Activated naive CD8-positive, alpha-beta T cell treated with anti-CD3 and anti-CD28 coated beads for 36 hours (primary cell): ENCODE measurements around the gene MRPL51. TPM values are rescaled to one million over a fixed set of nuclear protein-coding genes. Genes with fewer than 3 reads are reported as not detected.
A peak's percentile ranks its signal among the peaks of the same experiment; 100 is the strongest.
"Not testable (repeated sequence)": the region's sequence is repeated elsewhere in the genome, so short reads cannot be mapped to it uniquely, and the experiment has no call there.

Experiments used
- DNase-seq: peaks from one replicate; pipeline ENCODE4 v3.0.0; 2021
- H3K27ac Mint-ChIP-seq: one replicate; pipeline ENCODE4 v1.8.0; 2022; ENCODE audit warnings: mild to moderate bottlenecking, moderate library complexity, mixed read lengths
- H3K27me3 Mint-ChIP-seq: one replicate; pipeline ENCODE4 v1.8.0; 2022; ENCODE audit warnings: mild to moderate bottlenecking, mixed read lengths
- H3K36me3 Mint-ChIP-seq: one replicate; pipeline ENCODE4 v1.8.0; 2021; ENCODE audit warnings: mild to moderate bottlenecking, mixed read lengths
- H3K4me1 Mint-ChIP-seq: one replicate; pipeline ENCODE4 v1.8.0; 2021; ENCODE audit warnings: mixed read lengths
- H3K4me3 Mint-ChIP-seq: one replicate; pipeline ENCODE4 v1.8.0; 2022; ENCODE audit warnings: mild to moderate bottlenecking, moderate library complexity, mixed read lengths
- H3K9me3 Mint-ChIP-seq: one replicate; pipeline ENCODE4 v1.8.0; 2022; ENCODE audit warnings: mixed read lengths
- total RNA-seq, 2 experiments: library from RNA; stranded (reverse); gene quantifications; one replicate each; pipeline ENCODE4 v1.2.3, GENCODE V29; 2021

Gene MRPL51
- total RNA-seq, 2 experiments from 2014 or later: 311 to 312 TPM

GRCh38 chr12:6523708-6524107 lies 30.6 kb upstream of the MRPL51 start:
- H3K4me1 Mint-ChIP-seq: no peaks in the 10 kb centered on the region
- no peak overlapping the region for H3K4me3 Mint-ChIP-seq
- peaks cover 59% of the 10 kb centered on the region for H3K36me3 Mint-ChIP-seq
- H3K27me3 Mint-ChIP-seq: no peaks in the 10 kb centered on the region
- no peak overlapping the region for H3K27ac Mint-ChIP-seq
- no peak for DNase-seq
- no peaks in the 10 kb centered on the region for H3K9me3 Mint-ChIP-seq

DNA sequence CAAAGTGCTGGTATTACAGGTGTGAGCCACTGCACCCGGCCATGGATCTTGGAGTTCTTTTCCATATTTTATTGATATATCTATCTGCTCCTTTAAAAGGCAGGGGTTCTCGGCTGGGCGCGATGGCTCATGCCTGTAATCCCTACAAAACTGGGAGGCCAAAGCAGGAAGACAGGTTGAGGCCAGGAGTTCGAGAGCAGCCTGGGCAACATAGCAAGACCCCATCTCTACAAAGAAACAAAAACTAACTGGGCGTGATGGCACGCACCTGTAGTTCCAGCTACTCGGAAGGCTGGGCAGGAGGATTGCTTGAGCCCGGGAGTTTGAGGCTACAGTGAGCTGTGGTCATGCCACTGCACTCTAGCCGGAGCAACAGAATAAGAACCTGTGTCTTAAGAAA lies 29.1 kb upstream of the MRPL51 start:
- Mint-ChIP-seq H3K36me3 (peaks cover 60% of the 10 kb centered on the region), H3K27me3 (no peaks in the 10 kb centered on the region), H3K9me3 (no peaks in the 10 kb centered on the region), H3K4me1 (no peaks in the 10 kb centered on the region), H3K27ac (no peak overlapping the region), H3K4me3 (no peak overlapping the region)
- no peak for DNase-seq

DNA sequence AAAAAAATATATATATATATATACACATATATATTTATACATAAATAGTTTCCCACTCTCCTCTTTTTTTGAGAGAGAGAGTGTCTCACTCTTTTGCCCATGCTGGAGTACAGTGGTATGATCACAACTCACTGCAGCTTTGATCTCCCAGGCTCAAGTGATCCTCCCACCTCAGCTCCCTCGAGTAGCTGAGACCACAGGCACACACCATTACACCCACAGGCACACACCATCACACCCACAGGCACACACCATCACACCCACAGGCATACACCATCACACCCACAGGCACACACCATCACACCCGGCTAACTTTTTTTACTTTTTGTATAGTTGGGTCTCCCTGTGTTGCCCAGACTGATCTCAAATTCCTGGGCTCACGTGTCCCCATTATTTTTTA lies 27.1 kb upstream of the MRPL51 start:
- Mint-ChIP-seq H3K27ac (no peak overlapping the region), H3K4me1 (no peaks in the 10 kb centered on the region), H3K27me3 (no peaks in the 10 kb centered on the region), H3K4me3 (no peak overlapping the region), H3K9me3 (no peaks in the 10 kb centered on the region), H3K36me3 (peaks cover 62% of the 10 kb centered on the region)
- DNase-seq: no peak

GRCh38 chr12:6508087-6508486 lies 15.0 kb upstream of the MRPL51 start:
- Mint-ChIP-seq H3K27me3 (no peaks in the 10 kb centered on the region), H3K9me3 (no peaks in the 10 kb centered on the region), H3K4me3 (no peak overlapping the region), H3K4me1 (peaks cover 13% of the 10 kb centered on the region), H3K27ac (no peak overlapping the region), H3K36me3 (peaks cover 36% of the 10 kb centered on the region)
- DNase-seq: no peak

- no peak for DNase-seq
- peaks cover 31% of the 10 kb centered on the region for H3K36me3 Mint-ChIP-seq
- no peak overlapping the region for H3K4me3 Mint-ChIP-seq
- H3K9me3 Mint-ChIP-seq: no peaks in the 10 kb centered on the region
- H3K27me3 Mint-ChIP-seq: no peaks in the 10 kb centered on the region
- peak overlapping the region; percentile 34 for H3K27ac Mint-ChIP-seq
- peaks cover 13% of the 10 kb centered on the region for H3K4me1 Mint-ChIP-seq
These were observed 14.3 kb upstream of the MRPL51 start for GRCh38 chr12:6507102-6507998.

GRCh38 chr12:6500466-6500865 lies 7.4 kb upstream of the MRPL51 start:
- no peak for DNase-seq

GRCh38 chr12:6497291-6497690 lies 4.2 kb upstream of the MRPL51 start:
- not testable (repeated sequence) for DNase-seq, H3K27me3 Mint-ChIP-seq, H3K4me3 Mint-ChIP-seq, H3K9me3 Mint-ChIP-seq
- Mint-ChIP-seq H3K27ac (peak overlapping the region; percentile 5), H3K4me1 (peaks cover 26% of the 10 kb centered on the region), H3K36me3 (peaks cover 22% of the 10 kb centered on the region)

More at GRCh38 chr12:6500466-6500865, 7.4 kb upstream of the MRPL51 start:
- Mint-ChIP-seq H3K9me3 (no peaks in the 10 kb centered on the region), H3K36me3 (peaks cover 18% of the 10 kb centered on the region), H3K27ac (no peak overlapping the region), H3K27me3 (no peaks in the 10 kb centered on the region), H3K4me3 (no peak overlapping the region), H3K4me1 (peaks cover 18% of the 10 kb centered on the region)

DNA sequence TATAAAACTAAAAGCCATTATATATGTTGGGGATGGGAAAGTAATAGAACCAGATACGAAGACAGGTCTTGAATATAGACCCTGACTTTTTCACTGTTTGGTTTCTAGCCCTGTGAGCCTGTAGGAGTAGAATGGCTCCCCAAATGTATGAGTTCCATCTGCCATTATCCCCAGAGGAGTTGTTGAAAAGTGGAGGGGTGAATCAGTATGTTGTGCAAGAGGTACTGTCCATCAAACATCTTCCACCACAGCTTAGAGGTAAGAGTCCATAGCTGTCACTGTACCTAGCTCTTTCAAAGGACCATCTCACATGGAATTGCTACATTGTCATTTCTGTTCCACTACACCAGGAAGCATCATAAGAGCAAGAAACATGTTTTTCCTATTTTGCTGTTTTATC lies 1.9 kb upstream of the MRPL51 start:
- H3K4me1 Mint-ChIP-seq: peaks cover 32% of the 10 kb centered on the region
- H3K36me3 Mint-ChIP-seq: peaks cover 34% of the 10 kb centered on the region
- peak overlapping the region; percentile 98 for H3K27ac Mint-ChIP-seq
- H3K27me3 Mint-ChIP-seq: no peaks in the 10 kb centered on the region
- H3K9me3 Mint-ChIP-seq: no peaks in the 10 kb centered on the region
- DNase-seq: no peak
- H3K4me3 Mint-ChIP-seq: peak overlapping the region; percentile 88

DNA sequence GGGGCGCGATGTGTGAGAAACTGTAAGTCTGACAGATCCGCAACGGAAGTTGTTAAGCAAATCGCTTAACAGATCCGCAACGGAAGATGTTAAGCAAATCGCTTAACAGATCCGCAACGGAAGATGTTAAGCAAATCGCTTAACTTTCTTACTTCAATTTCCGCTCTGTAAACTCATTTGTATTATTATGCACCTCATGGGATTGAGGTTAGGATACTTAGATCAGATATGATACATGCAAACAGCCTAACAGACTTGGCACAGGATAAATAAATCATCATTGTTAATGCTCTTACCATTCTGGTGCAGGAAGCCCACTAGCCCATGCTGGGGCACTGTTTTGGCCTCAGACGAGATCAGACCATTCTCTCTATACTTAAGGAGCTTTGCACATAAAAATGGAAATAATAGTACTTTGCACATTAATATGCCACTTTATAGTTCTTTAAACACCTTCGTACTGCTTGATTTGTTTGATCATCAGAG lies 1.2 kb upstream of the MRPL51 start:
- Mint-ChIP-seq H3K27ac (peak overlapping the region; percentile 98), H3K9me3 (no peaks in the 10 kb centered on the region), H3K36me3 (peaks cover 33% of the 10 kb centered on the region), H3K27me3 (no peaks in the 10 kb centered on the region), H3K4me1 (peaks cover 32% of the 10 kb centered on the region), H3K4me3 (peak overlapping the region; percentile 88)
- peak; percentile 4 for DNase-seq

GRCh38 chr12:6493497-6494257 lies 615 bp upstream of the MRPL51 start, which contains the start of gene NCAPD2:
NCAPD2 (plus strand) TSS chr12:6494102; CDS start chr12:6495099, 997 bp downstream.
- H3K27ac Mint-ChIP-seq: peak within 1 kb of the TSS; percentile 98
- peak within 1 kb of the TSS; percentile 89 for H3K4me3 Mint-ChIP-seq
- H3K36me3 Mint-ChIP-seq: peaks cover 33% of the 10 kb centered on the region
- H3K27me3 Mint-ChIP-seq: no peaks in the 10 kb centered on the region
- peaks cover 32% of the 10 kb centered on the region for H3K4me1 Mint-ChIP-seq
- peak; percentile 96 for DNase-seq
- no peaks in the 10 kb centered on the region for H3K9me3 Mint-ChIP-seq

DNA sequence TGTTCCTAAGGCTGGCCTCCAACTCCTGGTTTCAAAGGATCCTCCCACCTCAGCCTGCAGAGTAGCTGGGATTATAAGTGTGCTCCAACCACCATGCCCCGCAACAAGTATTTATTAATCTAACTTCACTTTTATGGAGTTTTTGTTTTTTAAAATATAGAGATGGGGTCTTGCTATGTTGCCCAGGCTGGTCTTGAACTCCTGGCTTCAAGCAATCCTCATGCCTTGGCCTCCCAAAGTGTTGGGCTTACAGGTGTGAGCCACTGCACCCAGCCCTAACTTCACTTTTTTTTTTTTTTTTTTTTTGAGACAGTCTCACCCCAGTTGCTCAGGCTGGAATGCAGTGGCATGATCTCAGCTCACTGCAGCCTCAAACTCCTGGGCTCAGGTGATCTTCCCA lies 2.4 kb downstream of the MRPL51 start:
- not testable (repeated sequence) for H3K4me3 Mint-ChIP-seq, H3K27me3 Mint-ChIP-seq, DNase-seq, H3K27ac Mint-ChIP-seq, H3K9me3 Mint-ChIP-seq
- Mint-ChIP-seq H3K4me1 (peaks cover 16% of the 10 kb centered on the region), H3K36me3 (peaks cover 25% of the 10 kb centered on the region)

DNA sequence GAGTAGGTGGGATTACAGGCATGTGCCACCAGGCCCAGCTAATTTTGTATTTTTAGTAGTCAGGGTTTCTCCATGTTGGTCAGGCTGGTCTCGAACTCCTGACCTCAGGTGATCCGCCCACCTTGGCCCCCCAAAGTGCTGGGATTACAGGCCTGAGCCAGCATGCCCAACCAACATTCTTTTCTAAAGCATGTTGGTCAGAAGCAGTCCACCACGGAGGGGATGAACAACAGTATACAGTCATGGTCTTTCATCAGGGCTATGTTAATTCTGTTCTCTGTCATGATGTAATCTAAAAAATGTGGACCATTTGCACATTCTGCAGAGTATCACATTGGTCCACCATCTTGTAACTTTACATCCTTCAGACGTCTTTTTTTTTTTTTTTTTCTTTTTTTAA lies 3.6 kb downstream of the MRPL51 start:
- no peak for DNase-seq
- Mint-ChIP-seq H3K27me3 (no peaks in the 10 kb centered on the region), H3K27ac (no peak overlapping the region), H3K9me3 (no peaks in the 10 kb centered on the region), H3K4me3 (no peak overlapping the region), H3K36me3 (peaks cover 13% of the 10 kb centered on the region), H3K4me1 (peaks cover 8% of the 10 kb centered on the region)

- no peak overlapping the region for H3K27ac Mint-ChIP-seq
- peaks cover 8% of the 10 kb centered on the region for H3K4me1 Mint-ChIP-seq
- no peaks in the 10 kb centered on the region for H3K9me3 Mint-ChIP-seq
- peaks cover 13% of the 10 kb centered on the region for H3K36me3 Mint-ChIP-seq
- no peaks in the 10 kb centered on the region for H3K27me3 Mint-ChIP-seq
- no peak overlapping the region for H3K4me3 Mint-ChIP-seq
- no peak for DNase-seq
These were observed 4.8 kb downstream of the MRPL51 start for GRCh38 chr12:6488240-6488639.

DNA sequence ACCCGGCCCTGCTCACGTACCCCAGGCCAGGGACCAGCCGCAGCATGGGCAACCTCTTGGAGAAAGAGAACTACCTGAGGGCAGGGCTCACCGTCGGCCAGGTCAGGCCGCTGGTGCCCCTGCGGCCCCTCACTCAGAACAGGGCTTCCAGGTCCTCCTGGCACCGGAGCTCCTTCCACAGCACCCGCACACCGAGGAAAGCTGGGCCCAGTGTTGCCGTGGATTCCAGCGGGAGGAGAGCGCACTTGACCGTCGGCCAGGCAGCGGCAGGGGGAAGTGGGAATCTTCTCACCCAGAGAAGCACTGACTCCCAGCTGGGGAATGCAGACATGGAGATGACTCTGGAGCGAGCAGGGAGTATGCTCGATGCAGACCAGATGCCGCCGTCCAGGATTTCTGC lies 14.6 kb downstream of the MRPL51 start:
- no peaks in the 10 kb centered on the region for H3K27me3 Mint-ChIP-seq
- H3K36me3 Mint-ChIP-seq: no peaks in the 10 kb centered on the region
- no peak overlapping the region for H3K27ac Mint-ChIP-seq
- DNase-seq: no peak
- H3K9me3 Mint-ChIP-seq: peaks cover 1% of the 10 kb centered on the region
- H3K4me1 Mint-ChIP-seq: no peaks in the 10 kb centered on the region
- no peak overlapping the region for H3K4me3 Mint-ChIP-seq

DNA sequence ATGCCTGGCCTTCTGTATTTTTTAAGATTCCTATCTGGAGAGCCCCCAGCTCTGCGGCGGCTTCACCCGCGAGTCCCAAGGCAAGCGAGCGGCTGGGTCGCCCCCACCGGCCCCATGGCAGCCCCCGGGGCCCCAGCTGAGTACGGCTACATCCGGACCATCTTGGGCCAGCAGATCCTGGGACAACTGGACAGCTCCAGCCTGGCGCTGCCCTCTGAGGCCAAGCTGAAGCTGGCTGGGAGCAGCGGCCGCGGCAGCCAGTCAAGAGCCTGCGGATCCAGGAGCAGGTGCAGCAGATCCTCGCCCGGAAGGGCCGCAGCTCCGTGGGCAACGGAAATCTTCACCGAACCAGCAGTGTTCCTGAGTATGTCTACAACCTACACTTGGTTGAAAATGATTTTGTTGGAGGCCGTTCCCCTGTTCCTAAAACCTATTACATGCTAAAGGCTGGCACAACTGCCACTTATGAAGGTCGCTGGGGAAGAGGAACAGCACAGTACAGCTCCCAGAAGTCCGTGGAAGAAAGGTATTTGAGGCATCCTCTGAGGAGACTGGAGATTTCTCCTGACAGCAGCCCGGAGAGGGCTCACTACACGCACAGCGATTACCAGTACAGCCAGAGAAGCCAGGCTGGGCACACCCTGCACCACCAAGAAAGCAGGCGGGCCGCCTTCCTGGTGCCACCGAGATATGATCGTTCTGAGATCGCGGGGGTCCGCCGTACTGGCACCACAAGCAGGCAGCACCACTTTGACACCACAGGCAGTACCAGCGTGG lies 15.3 kb downstream of the MRPL51 start:
- not testable (repeated sequence) for H3K4me3 Mint-ChIP-seq, H3K36me3 Mint-ChIP-seq, H3K9me3 Mint-ChIP-seq, H3K27me3 Mint-ChIP-seq, H3K27ac Mint-ChIP-seq, H3K4me1 Mint-ChIP-seq, DNase-seq
